Measurements from ENCODE around the gene CGB1. TPM values are rescaled to one million over a fixed set of nuclear protein-coding genes. Genes with fewer than 3 reads are reported as not detected.

Gene CGB1
- total and polyA plus RNA-seq, 9 of the 15 experiments (the other 6 are each of a cell fraction or from before 2014, with no cell fraction given): not detected

GRCh38 chr19:49061445-49061844, 24.8 kb upstream of the CGB1 start:
- Histone ChIP-seq H3K36me3 (ENCODE audit: control insufficient read depth, insufficient read depth, low read length) (no peaks in the 10 kb centered on the region), H3K9me3 (replicated peaks; ENCODE audit: control insufficient read depth, insufficient read depth, low read depth, low read length) (no peaks in the 10 kb centered on the region), H3K9me1 (ENCODE audit: control insufficient read depth, insufficient read depth, low read length) (no peaks in the 10 kb centered on the region), H3K4me1 (replicated peaks in 1 of 2; ENCODE audit: control insufficient read depth in 2 of 2, insufficient read depth in 2 of 2, low read length in 2 of 2) (peaks cover 2 to 42% of the 10 kb centered on the region in 2 experiments; a peak in 4 of 5 replicates), H3K27ac (ENCODE audit: extremely low read depth, low read depth, low read length) (no peak overlapping the region), H4K20me1 (replicated peaks; ENCODE audit: control insufficient read depth, insufficient read depth, low read length) (peaks cover 4% of the 10 kb centered on the region; the same call in 1 of the 2 replicates), H2AFZ (ENCODE audit: low read depth, low read length) (no peak overlapping the region), H3K4me3 (no peak overlapping the region), H3K4me2 (ENCODE audit: insufficient read depth, low read length) (no peak overlapping the region), H3K27me3 (ENCODE audit: control insufficient read depth in 2 of 2, insufficient read depth in 2 of 2, low read length in 2 of 2) (peaks cover 22 to 61% of the 10 kb centered on the region in 2 experiments; a peak in 3 of 5 replicates), H3K9ac (ENCODE audit: insufficient read depth in 1 of 2, low read depth in 2 of 2, low read length in 2 of 2) (peak overlapping the region in 1 of 2 experiments; percentile 45; a peak in 2 of 4 replicates), H3K79me2 (ENCODE audit: control insufficient read depth, insufficient read depth, low read length) (no peaks in the 10 kb centered on the region)
- TF ChIP-seq EGR1 (conservative IDR thresholded peaks at IDR 0.05): peak; percentile 61
- TF ChIP-seq ZBTB9 (CRISPR knock-in tag; IDR thresholded peaks at IDR 0.05): no peak
- DNase-seq (ENCODE audit: extremely low read depth in 1 of 4, low spot score in 3 of 4) (peak in 1 of 4 experiments; percentile 20), FAIRE-seq (no peak), ATAC-seq (no peak)
- POLR2A ChIA-PET: interaction anchor here (1.4 kb wide), 1 partner anchor 8 kb away, joined by 4 read pairs; no protein-coding TSS in a partner anchor
- CTCF ChIA-PET (ENCODE audit: low intra/inter-chr PET ratio): no interaction called here
- in situ Hi-C loops (cut with MboI) (no loop called here), intact Hi-C loops (cut with micrococcal nuclease) (no loop called here)
- WGBS (ENCODE audit: insufficient coverage, low coverage, missing lambda C conversion rate): 4% methylated on average over 23 of the region's 25 CpGs
- BruUV-seq (replicated peaks): no TSS peak

- Histone ChIP-seq H3K4me3 (no peak overlapping the region), H3K36me3 (ENCODE audit: control insufficient read depth, insufficient read depth, low read length) (no peaks in the 10 kb centered on the region), H3K9me1 (ENCODE audit: control insufficient read depth, insufficient read depth, low read length) (no peaks in the 10 kb centered on the region), H3K9me3 (replicated peaks; ENCODE audit: control insufficient read depth, insufficient read depth, low read depth, low read length) (no peaks in the 10 kb centered on the region), H3K9ac (ENCODE audit: insufficient read depth in 1 of 2, low read depth in 2 of 2, low read length in 2 of 2) (no peak overlapping the region), H4K20me1 (replicated peaks; ENCODE audit: control insufficient read depth, insufficient read depth, low read length) (peaks cover 4% of the 10 kb centered on the region; the same call in 1 of the 2 replicates), H3K79me2 (ENCODE audit: control insufficient read depth, insufficient read depth, low read length) (no peaks in the 10 kb centered on the region), H3K4me2 (ENCODE audit: insufficient read depth, low read length) (no peak overlapping the region), H3K27ac (ENCODE audit: extremely low read depth, low read depth, low read length) (no peak overlapping the region), H3K27me3 (ENCODE audit: control insufficient read depth in 2 of 2, insufficient read depth in 2 of 2, low read length in 2 of 2) (peaks cover 19 to 61% of the 10 kb centered on the region in 2 experiments; a peak in 3 of 5 replicates), H3K4me1 (replicated peaks in 1 of 2; ENCODE audit: control insufficient read depth in 2 of 2, insufficient read depth in 2 of 2, low read length in 2 of 2) (peaks cover 2 to 46% of the 10 kb centered on the region in 2 experiments; a peak in 4 of 5 replicates), H2AFZ (ENCODE audit: low read depth, low read length) (no peak overlapping the region)
- no TSS peak for BruUV-seq (replicated peaks)
- FAIRE-seq: no peak
- ChIA-PET POLR2A (interaction anchor here (0.6 to 1.4 kb wide), 2 partner anchors 9 to 395 kb away, joined by 3 to 4 read pairs; no protein-coding TSS in a partner anchor), CTCF (ENCODE audit: low intra/inter-chr PET ratio) (no interaction called here)
- ATAC-seq: no peak
- intact Hi-C loops (cut with micrococcal nuclease): no loop called here
- in situ Hi-C loops (cut with MboI): no loop called here
- 12% methylated on average over 2 of the region's 2 CpGs for WGBS (ENCODE audit: insufficient coverage, low coverage, missing lambda C conversion rate)
- TF ChIP-seq RBM17 (IDR thresholded peaks at IDR 0.05; ENCODE audit: borderline replicate concordance, low read depth, low read length) (no peak), KDM1A (IDR thresholded peaks at IDR 0.05) (peak; percentile 11 to 38; a peak in 1 of 4 replicates)
- DNase-seq (ENCODE audit: extremely low read depth in 1 of 4, low spot score in 3 of 4): no peak
Observed at GRCh38 chr19:49061000-49061399, 24.3 kb upstream of the CGB1 start.

Data from K562 (cell line).